Small intestine (tissue), 7 donors: ENCODE results near the gene PVR. TPM values are rescaled to one million over a fixed set of nuclear protein-coding genes. Genes with fewer than 3 reads are reported as not detected.
A peak's percentile ranks its signal among the peaks of the same experiment; 100 is the strongest.
"Not testable (repeated sequence)": the region's sequence is repeated elsewhere in the genome, so short reads cannot be mapped to it uniquely, and the experiment has no call there.

ENCODE experiments used
- DNase-seq, 2 donors: peaks; one replicate each; pipeline versions ENCODE4 v3.0.0 to v3.0.0-alpha.2; 2013
- FAIRE-seq: peaks from 2 replicates; lab custom pipeline; 2012; peaks lifted over from hg19 to GRCh38; lab: Jason Lieb, UNC
- H3K27ac ChIP-seq, 3 donors: one replicate each; pipeline ENCODE4 v1.5.1; 2013; ENCODE audit warnings: low read length in 2 of 3, mild to moderate bottlenecking in 2 of 3, control low read depth in 1 of 3, inconsistent platforms in 1 of 3, low read depth in 1 of 3, moderate library complexity in 1 of 3
- H3K27me3 ChIP-seq, 3 donors: one replicate each; pipeline ENCODE4 v1.6.1; 2013; ENCODE audit warnings: low read length in 3 of 3, inconsistent platforms in 1 of 3; ENCODE audit not compliant: control insufficient read depth in 3 of 3, insufficient read depth in 3 of 3
- H3K36me3 ChIP-seq, 3 donors: one replicate each; pipeline ENCODE4 v1.6.1; 2013; ENCODE audit warnings: low read length in 3 of 3, inconsistent platforms in 1 of 3, low read depth in 1 of 3, mild to moderate bottlenecking in 1 of 3, moderate library complexity in 1 of 3; ENCODE audit not compliant: control insufficient read depth in 3 of 3, insufficient read depth in 2 of 3
- H3K4me1 ChIP-seq, 3 donors: one replicate each; pipeline ENCODE4 v1.6.1; 2013; ENCODE audit warnings: low read length in 2 of 3, inconsistent platforms in 1 of 3, low read depth in 1 of 3, mild to moderate bottlenecking in 1 of 3, moderate library complexity in 1 of 3; ENCODE audit not compliant: control insufficient read depth in 3 of 3, insufficient read depth in 2 of 3
- H3K4me3 ChIP-seq, 3 donors: one replicate each; pipeline ENCODE4 v1.5.1; 2013; ENCODE audit warnings: low read length in 3 of 3, control low read depth in 1 of 3, inconsistent platforms in 1 of 3, low read depth in 1 of 3, mild to moderate bottlenecking in 1 of 3, moderate library complexity in 1 of 3
- H3K9me3 ChIP-seq, 2 donors: one replicate each; pipeline ENCODE4 v1.6.1; 2013; ENCODE audit warnings: low read depth in 1 of 2, low read length in 1 of 2; ENCODE audit not compliant: control insufficient read depth in 2 of 2, insufficient read depth in 1 of 2
- WGBS, 3 donors: extraction: QIAGEN DNeasy Blood & Tissue Kit; methylation state at CpG; one replicate each; pipeline ENCODE4 v1.1.7; 2013; 5-methylcytosine and 5-hydroxymethylcytosine counted together
- polyA plus RNA-seq, 4 donors: library from polyadenylated mRNA; stranded (reverse) in 3 of 4; unstranded in 1 of 4; fragments of 200-250 nt in 3 of 4; fragments of 120-200 nt in 1 of 4; gene quantifications; one replicate each; pipeline versions ENCODE4 v1.2.1 to v1.2.3, GENCODE V29; 2013
- donor health status: healthy with polysubstance abuse.
- donor health status: control.
- donor health status: control.
- donor health status: Bipolar disorder and iron deficiency.
- donor health status: healthy.

PVR gene
- polyA plus RNA-seq, 4 donors: 19.9 to 96.6 (median 24.1) TPM

- H3K4me1 ChIP-seq: peaks cover 0 to 25% (median 4%) of the 10 kb centered on the region in 3 donors
- H3K27me3 ChIP-seq, H3K9me3 ChIP-seq, DNase-seq, H3K4me3 ChIP-seq, H3K27ac ChIP-seq, FAIRE-seq: not testable (repeated sequence)
- WGBS, 3 donors: 75 to 89% (median 80%) methylated on average over 8 of the region's 8 CpGs
- H3K36me3 ChIP-seq: peaks cover 0 to 45% (median 3%) of the 10 kb centered on the region in 3 donors
Observed at GRCh38 chr19:44631611-44632010, 12.1 kb upstream of the PVR start.

GRCh38 chr19:44634058-44634457 lies 9.7 kb upstream of the PVR start:
- not testable (repeated sequence) for H3K4me3 ChIP-seq, FAIRE-seq, H3K9me3 ChIP-seq, H3K27me3 ChIP-seq, DNase-seq
- H3K4me1 ChIP-seq: peaks cover 4 to 47% (median 4%) of the 10 kb centered on the region in 3 donors
- peak overlapping the region in 1 of 3 donors; percentile 42 for H3K27ac ChIP-seq
- WGBS, 3 donors: 10 to 27% (median 18%) methylated on average over 5 of the region's 5 CpGs
- H3K36me3 ChIP-seq: peaks cover 0 to 25% (median 0%) of the 10 kb centered on the region in 3 donors

- peak overlapping the region in 1 of 3 donors; percentile 42 for H3K27ac ChIP-seq
- WGBS, 3 donors: 94 to 100% (median 98%) methylated on average over 2 of the region's 2 CpGs
Observed at GRCh38 chr19:44634785-44635184, 8.9 kb upstream of the PVR start.

GRCh38 chr19:44635581-44636438 lies 7.9 kb upstream of the PVR start:
- Histone ChIP-seq H3K27me3 (no peaks in the 10 kb centered on the region), H3K4me1 (peaks cover 4 to 60% (median 4%) of the 10 kb centered on the region in 3 donors), H3K27ac (peak overlapping the region in 2 of 3 donors; percentile 43 to 66), H3K9me3 (peaks cover 0 to 4% of the 10 kb centered on the region in 2 donors), H3K4me3 (no peak overlapping the region), H3K36me3 (peaks cover 0 to 10% (median 0%) of the 10 kb centered on the region in 3 donors)
- FAIRE-seq (no peak), DNase-seq (no peak)
- WGBS, 3 donors: 76 to 96% (median 80%) methylated on average over 3 of the region's 3 CpGs

More at GRCh38 chr19:44634785-44635184, 8.9 kb upstream of the PVR start:
- H3K4me3 ChIP-seq: no peak overlapping the region
- peaks cover 0 to 20% (median 0%) of the 10 kb centered on the region in 3 donors for H3K36me3 ChIP-seq
- DNase-seq: no peak
- H3K9me3 ChIP-seq: peaks cover 0 to 4% of the 10 kb centered on the region in 2 donors
- peaks cover 4 to 50% (median 4%) of the 10 kb centered on the region in 3 donors for H3K4me1 ChIP-seq
- FAIRE-seq: no peak
- H3K27me3 ChIP-seq: no peaks in the 10 kb centered on the region

DNA sequence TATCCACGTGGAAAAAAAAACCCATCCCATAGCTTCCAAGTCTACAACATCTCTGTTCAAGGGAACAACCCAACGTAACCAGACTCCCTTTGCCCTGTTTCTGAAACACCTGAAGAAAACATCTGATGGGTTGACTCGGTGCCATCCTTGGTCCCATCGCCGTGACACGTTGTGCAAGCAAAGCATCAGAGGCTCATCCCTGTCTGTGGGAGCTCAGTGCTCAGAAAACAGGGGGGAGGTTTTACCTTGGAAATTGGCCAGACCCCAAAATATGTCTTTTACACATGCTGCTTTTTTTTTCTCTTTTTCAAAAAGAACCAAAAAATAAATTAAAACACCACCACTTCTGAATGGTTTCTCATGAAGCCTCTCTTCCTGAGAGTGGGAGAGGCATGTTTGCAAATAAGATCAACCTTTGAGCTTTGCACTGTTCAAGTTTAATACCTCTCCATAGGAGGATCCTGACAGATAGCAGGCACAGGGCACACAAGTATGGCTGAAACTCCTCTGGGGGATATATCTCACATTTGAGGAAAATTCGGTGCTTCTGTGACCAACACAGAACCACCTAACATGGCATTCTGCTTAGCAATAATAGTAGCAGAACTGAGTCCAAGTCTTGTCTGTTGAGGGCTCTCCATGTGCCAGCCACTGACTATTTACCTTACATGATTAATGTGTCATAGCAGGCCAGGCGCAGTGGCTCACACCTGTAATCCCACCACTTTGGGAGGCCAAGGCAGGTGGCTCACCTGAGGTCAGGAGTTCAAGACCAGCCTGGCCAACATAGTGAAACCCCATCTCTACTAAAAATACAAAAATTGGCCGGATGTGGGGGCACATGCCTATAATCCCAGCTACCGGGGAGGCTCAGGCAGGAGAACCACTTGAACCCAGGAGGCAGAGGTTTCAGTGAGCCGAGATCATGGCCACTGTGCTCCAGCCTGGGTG lies 7.0 kb upstream of the PVR start:
- Histone ChIP-seq H3K4me1 (peaks cover 4 to 68% (median 4%) of the 10 kb centered on the region in 3 donors), H3K9me3 (peaks cover 0 to 4% of the 10 kb centered on the region in 2 donors), H3K27me3 (no peaks in the 10 kb centered on the region), H3K36me3 (peaks cover 0 to 6% (median 0%) of the 10 kb centered on the region in 3 donors), H3K27ac (peak overlapping the region; percentile 63 to 76 (median 66)), H3K4me3 (no peak overlapping the region)
- 42 to 65% (median 54%) methylated on average over 11 of the region's 11 CpGs for WGBS, 3 donors
- DNase-seq: peak; percentile 80
- FAIRE-seq: no peak

- peak overlapping the region in 2 of 3 donors; percentile 66 to 76 for H3K27ac ChIP-seq
- DNase-seq: no peak
- no peak overlapping the region for H3K4me3 ChIP-seq
- no peak for FAIRE-seq
- H3K36me3 ChIP-seq: peaks cover 0 to 3% (median 0%) of the 10 kb centered on the region in 3 donors
- H3K27me3 ChIP-seq: no peaks in the 10 kb centered on the region
- peaks cover 4 to 71% (median 4%) of the 10 kb centered on the region in 3 donors for H3K4me1 ChIP-seq
- WGBS, 3 donors: 76 to 86% (median 82%) methylated on average over 5 of the region's 5 CpGs
- H3K9me3 ChIP-seq: peaks cover 0 to 4% of the 10 kb centered on the region in 2 donors
Observed at GRCh38 chr19:44637390-44637764, 6.3 kb upstream of the PVR start.

- Histone ChIP-seq H3K9me3 (no peaks in the 10 kb centered on the region), H3K4me3 (no peak overlapping the region), H3K36me3 (peaks cover 0 to 5% (median 0%) of the 10 kb centered on the region in 3 donors), H3K4me1 (peaks cover 4 to 68% (median 4%) of the 10 kb centered on the region in 3 donors), H3K27ac (peak overlapping the region in 1 of 3 donors; percentile 82), H3K27me3 (no peaks in the 10 kb centered on the region)
- DNase-seq: no peak
- no peak for FAIRE-seq
- WGBS, 3 donors: 65 to 78% (median 70%) methylated on average over 3 of the region's 3 CpGs
Observed at GRCh38 chr19:44640518-44640917, 3.2 kb upstream of the PVR start.
